CD4-positive, alpha-beta T cell treated with Interleukin-4 for 4 hours (primary cell): ENCODE measurements around the gene RNF220.

Experiments
- DNase-seq: peaks from one replicate; pipeline ENCODE4 v3.0.0-alpha.2; 2020

RNF220 gene

GRCh38 chr1:44436401-44437106 lies 31.5 kb downstream of the RNF220 start:
- DNase-seq = no peak

- DNase-seq = no peak
Observed at GRCh38 chr1:44437107-44437716, 32.2 kb downstream of the RNF220 start.

DNA sequence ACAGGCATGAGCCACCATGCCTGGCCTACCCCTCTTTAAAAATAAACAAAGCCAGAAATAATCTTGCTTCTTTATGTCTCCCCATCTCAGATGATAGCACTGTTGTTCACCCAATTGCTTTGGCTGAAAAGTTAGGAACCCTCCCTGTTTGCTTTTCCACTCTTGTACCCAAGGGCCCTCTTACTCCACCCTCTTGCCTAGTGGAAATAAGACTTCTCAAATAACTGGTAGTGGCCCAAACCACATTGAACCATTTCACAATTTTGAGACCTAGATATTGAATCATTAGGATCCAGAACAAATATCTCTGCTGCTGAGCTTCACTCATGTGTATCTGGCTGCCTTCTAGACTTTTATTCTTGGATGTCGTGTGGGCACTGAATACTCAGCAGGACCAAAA lies 37.7 kb downstream of the RNF220 start:
- DNase-seq = no peak

GRCh38 chr1:44447051-44447810 lies 42.2 kb downstream of the RNF220 start:
- no peak for DNase-seq

GRCh38 chr1:44453798-44454349 lies 48.8 kb downstream of the RNF220 start:
- no peak for DNase-seq

DNA sequence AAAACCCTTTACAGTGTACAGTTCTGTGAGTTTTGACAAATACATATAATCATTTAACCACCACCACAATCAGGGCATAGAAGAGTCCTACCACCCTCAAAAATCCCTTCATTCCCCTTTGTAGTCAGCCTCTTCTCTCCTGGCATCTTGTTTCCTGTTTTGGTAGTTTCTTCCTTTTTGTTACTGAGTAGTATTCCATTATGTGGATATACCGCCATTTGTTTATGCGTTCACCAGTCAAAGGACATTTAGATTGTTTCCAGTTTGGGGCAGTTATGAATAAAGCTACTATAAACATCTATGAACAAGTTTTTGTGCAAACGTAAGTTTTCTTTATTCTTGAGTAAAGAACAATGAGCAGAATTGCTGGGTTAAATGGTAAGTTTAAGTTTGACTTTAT lies 49.6 kb downstream of the RNF220 start:
- DNase-seq = no peak

GRCh38 chr1:44460107-44460882 lies 55.2 kb downstream of the RNF220 start:
- peak; percentile 4 for DNase-seq

GRCh38 chr1:44464361-44464760 lies 59.3 kb downstream of the RNF220 start:
- DNase-seq = no peak

DNA sequence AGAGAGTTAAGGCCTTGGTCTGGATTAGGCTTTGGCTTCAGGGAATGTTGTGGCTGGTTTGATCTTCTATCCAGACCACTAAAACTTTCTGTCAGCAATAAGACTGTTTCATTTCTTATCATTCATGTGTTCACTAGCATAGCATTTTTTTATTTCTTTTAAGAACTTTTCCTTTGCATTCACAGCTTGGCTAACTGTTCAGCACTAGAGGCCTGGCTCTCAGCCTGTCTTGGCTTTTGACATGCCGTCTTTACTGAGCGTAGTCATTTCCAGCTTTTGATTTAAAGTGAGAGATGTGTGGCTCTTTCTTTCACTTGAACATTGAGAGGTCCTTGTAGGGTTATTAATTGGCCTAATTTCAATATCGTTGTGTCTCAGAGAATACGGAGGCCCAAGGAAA lies 62.5 kb downstream of the RNF220 start:
- no peak for DNase-seq

GRCh38 chr1:44471911-44472453 lies 66.9 kb downstream of the RNF220 start:
- no peak for DNase-seq

- no peak for DNase-seq
Observed at GRCh38 chr1:44472620-44473525, 67.8 kb downstream of the RNF220 start.

- no peak for DNase-seq
Observed at GRCh38 chr1:44476891-44477290, 71.8 kb downstream of the RNF220 start.

- no peak for DNase-seq
Observed at GRCh38 chr1:44481701-44482100, 76.6 kb downstream of the RNF220 start.

DNA sequence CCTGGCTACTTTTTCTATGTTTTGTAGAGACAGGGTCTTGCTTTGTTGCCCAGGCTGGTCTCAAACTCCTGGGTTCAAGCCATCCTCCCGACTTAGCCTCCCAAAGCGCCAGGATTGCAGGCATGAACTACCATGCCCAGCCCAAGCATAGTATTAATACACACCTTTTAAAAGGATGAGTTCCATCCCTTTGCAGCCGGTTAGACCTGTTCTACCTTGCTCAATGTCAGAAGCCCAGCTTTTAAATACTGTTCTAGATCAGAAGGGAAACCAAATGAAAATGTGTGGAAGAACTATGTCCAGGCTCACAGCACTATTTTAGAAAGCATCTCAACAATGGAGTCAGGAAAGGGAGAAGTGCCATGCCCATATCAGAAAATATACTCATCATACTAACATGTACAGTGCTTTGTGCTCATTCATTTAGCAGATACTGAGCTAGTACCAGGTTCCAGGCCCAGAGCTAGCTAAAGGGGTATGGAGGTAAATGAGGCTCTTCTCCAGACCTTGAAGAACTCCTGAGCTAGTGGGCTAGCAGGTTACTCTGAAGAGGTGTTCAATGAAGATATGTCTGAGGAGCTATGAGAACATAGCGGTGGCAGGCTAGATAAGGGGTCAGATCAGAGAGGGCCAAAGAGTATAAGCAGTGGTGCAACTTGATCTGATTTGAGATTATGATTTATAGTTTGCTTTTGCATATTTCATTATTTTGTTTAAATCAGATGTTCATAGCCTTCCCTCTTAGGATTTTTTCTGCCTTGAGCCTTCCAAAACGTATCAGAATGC lies 78.2 kb downstream of the RNF220 start:
- no peak for DNase-seq

DNA sequence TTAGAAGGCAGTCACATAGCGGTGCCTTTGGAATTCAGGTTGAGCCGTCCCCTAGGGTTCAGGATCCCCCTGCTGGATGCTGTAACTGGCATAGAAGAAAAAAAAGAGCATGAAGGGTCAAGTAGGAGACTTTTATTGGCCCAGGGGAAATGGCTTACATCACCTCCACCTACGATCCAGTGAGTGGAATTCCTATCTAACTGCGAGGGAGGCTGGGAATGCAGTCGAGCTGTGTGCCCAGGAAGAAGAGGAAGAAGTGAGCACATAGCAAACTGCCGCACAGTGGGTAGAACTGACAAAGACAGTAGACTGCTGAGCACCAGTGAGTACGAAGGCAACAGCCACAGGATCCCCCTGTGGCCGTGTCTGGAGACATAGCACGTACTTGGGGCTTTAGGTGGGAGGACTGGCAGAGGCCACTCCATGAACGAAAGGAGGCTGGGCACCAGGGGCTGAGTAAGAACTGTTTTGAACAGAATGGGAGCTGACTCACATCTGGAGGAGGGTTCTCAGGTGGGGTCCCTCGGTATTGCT lies 79.2 kb downstream of the RNF220 start:
- DNase-seq = no peak

DNA sequence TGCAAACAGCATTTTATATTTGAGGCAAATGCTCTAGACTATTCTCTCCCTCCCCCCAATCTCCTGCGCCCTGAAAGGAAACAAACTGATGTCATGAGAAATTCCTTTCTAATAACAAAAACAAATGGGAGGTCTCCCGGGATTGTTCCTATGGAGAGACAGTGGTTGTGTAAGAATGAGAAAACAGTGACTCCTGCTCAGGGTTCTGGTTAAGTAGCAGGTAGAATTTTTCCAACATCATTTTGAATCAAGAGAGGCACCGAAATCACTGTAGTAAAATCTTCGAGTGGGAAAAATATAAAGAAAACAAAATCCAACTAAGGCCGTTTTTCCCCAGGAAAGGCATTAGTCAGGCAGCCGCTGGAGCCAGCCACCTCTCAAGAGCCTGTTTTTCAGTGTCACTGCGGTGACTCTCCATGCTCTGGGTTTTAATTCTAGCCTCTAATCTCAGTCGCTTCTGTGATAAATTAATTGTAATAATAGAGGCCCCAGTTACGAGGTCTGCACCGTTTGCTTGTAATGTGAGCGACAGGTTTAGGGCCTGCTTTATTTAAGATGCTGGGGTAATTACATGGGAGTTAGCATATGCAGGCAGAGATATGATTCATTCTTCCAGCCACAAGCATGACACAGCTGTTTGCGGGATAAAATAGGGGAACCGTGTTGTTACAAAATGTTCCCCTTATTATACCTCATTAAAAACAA lies 80.3 kb downstream of the RNF220 start:
- DNase-seq = peak; percentile 16

- no peak for DNase-seq
Observed at GRCh38 chr1:44485934-44486460, 80.9 kb downstream of the RNF220 start.

GRCh38 chr1:44489481-44489880 lies 84.4 kb downstream of the RNF220 start:
- no peak for DNase-seq

DNA sequence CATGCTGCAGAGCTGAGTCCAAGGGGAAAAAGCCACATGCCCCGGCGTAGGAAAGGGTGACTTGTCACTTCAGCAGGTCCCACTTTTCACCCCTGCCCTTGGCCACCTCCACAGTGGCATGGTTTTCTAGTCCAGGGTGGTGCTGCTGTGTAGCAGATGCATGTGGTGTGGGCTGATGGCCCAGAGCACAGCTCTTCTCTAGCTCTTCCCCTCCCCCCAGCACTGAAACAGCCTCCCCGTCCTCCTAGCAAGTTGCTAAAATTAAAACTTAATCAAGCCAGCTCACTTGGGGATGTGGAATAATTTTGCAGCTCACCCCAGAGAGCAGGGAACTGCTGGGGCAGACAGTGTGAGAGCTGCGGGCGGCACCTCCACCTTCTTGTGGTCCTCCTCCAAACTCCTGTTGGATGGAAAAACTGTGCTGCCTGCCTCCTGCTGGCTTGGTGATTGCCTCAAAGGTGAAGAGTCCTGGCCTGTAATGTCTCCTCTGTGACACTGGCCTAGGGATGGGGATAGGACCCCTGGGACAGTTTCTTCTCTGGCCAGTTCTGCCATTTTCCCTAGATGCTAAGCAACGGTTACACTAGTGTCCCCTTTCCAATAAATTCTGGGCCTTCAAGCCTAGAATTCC lies 91.6 kb downstream of the RNF220 start:
- DNase-seq = no peak
